Measurements from ENCODE around the gene STAG2. TPM values are rescaled to one million over a fixed set of nuclear protein-coding genes. Genes with fewer than 3 reads are reported as not detected.
"Not testable (repeated sequence)": the region's sequence is repeated elsewhere in the genome, so short reads cannot be mapped to it uniquely, and the experiment has no call there.

STAG2 gene
- total RNA-seq: 10 to 100 TPM; 36.1 to 98.4 (median 56.7) TPM

DNA sequence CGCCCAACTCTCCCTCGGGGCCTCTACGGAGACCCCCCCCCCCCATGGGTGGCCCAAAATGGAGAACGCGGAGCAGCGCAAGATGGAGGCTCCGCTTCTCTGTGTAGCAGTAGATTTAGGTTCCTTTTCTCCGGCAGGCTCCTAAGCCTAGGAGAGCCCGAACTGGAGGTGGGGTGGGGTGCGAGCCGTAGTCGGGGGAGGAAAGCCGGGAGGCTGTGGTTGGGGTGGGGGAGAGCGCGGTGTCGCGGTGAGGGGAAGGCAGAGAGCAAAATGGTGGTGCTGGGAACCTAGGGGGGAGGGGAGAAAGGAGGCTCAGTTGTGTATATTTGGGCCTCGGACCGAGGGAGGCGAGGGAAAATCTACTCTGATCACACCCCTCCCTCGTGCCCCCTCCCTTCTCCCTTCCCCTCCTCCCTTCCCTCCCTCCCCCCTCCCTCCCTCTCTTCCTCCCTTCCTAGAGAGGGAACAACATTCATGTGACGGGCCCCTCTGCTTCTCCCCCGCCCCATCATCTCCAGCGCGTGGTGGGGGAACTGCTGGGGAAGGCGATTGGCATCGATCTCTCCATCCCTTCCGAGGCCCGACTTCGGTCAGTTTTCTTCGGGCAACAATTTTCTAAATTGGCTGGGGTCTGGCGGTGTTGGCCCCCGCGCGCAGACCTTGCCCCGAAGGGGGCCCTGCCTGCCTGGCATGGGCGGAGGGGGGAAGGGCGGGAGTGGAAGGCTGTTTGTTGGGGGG, at the start of gene STAG2:
Gene STAG2, plus strand, starts transcription at position 439 of the 738 bp plus-strand sequence. CDS start 60,922 bp downstream, outside the sequence.
- WGBS, 10 experiments: no CpG with 5 or more reads among the region's 38 CpGs
- in situ Hi-C loops (cut with MboI; ENCODE audit: low pct_unique_long_range_greater_than_20kb in 2 of 9, low sequenced_read_pairs in 9 of 9, unreplicated experiment in 9 of 9): no loop called here
- Histone ChIP-seq H3K27ac (peak within 1 kb of the TSS; percentile 97 to 100), H3K4me3 (peak within 1 kb of the TSS; percentile 47 to 98 (median 91)), H3K4me1 (replicated peaks in 1 of 2) (no peaks in the 10 kb centered on the region)
- peak; percentile 13 to 61 (median 44) for ATAC-seq (replicated peaks in 6 of 8)

DNA sequence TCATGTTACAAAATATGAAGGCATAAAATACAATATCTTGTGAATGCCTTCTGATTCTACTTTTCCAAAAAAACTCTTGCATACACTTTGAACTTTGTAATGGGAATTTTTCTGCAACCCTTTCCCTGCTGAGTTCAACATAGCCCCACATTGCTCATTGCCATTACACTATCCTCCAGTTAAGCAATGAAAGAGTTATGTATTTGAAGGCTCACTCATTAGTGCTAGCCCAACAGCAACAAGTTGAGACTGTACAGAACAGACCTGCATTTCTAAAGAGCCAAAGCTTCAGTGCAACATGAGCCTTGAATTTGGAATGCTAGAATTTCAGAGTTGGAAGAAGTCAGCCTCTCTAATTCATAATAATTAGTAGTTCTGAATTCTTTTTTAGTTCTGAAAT, 44.4 kb upstream of the STAG2 start:
- ATAC-seq (replicated peaks in 6 of 8): no peak
- H3K4me3 ChIP-seq: no peak overlapping the region
- no peak overlapping the region for H3K27ac ChIP-seq
- H3K4me1 ChIP-seq (replicated peaks in 1 of 2): no peaks in the 10 kb centered on the region
- in situ Hi-C loops (cut with MboI; ENCODE audit: low pct_unique_long_range_greater_than_20kb in 2 of 9, low sequenced_read_pairs in 9 of 9, unreplicated experiment in 9 of 9): no loop called here

DNA sequence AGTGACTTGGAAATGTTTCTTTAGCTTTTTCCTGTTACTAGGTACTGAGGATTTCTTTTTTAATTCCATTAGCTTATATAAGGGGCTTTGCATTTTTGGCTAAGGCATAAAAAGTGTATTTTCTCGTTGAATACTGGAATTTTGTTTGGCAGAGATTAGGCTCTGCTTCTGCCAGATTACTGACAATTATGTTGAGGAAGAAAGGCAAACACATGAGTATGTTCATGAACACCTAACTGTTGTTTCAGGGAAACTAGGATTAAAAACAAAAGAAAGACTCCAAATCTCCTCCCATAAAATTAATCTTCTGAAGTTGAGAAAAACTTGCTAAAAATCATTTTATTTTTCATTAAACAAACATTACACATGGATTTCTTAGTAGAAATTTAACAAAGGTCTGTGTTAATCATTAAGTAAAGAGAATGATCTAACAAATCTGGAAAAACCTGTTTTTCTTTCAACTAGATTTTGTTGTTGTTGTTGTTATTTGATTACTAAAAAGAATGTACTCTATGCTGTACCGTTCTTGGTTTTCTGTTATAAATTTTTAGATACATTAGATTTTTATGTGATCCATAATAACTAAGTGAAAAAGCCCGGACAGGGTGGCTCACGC, 43.3 kb upstream of the STAG2 start:
- WGBS, 10 experiments: 0 to 78% (median 46%) methylated on average over 1 to 3 of the region's 4 CpGs; no CpG with 5 or more reads in 2 of the 10 experiments

DNA sequence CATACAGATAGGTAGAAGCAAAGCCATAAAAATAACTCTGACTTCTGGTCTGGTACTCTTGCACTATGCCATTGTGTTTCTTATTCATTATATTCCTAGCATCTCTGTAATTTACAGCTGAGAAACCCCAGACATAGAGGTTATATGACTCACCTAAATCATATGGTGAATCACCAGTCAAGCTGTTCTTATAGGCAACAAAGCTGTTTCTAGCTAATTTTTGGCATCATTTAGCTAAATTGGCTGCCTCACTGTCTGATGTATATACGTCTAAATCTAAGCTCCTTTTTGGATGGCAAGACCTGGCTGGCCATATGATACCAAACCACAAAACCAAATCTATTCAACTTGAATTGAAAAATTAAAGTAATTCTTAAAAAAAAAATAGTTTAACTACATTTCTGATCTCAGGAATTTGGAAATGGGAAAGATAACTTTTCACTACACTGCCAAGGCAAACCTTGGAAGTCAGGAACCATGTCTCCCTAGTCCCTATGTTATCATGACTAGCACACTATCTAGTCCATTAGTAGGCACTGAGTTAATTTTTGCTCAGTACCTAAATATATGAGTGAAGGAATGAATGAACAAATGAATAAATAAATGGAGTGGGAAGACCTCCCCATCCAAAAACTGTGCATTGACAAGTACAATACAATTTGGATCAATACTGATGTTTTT, 41.3 kb upstream of the STAG2 start:
- Histone ChIP-seq H3K27ac (no peak overlapping the region), H3K4me3 (no peak overlapping the region), H3K4me1 (replicated peaks in 1 of 2) (no peaks in the 10 kb centered on the region)
- peak in 1 of 8 experiments; percentile 37 for ATAC-seq (replicated peaks in 6 of 8)
- in situ Hi-C loops (cut with MboI; ENCODE audit: low pct_unique_long_range_greater_than_20kb in 2 of 9, low sequenced_read_pairs in 9 of 9, unreplicated experiment in 9 of 9): no loop called here
- WGBS, 10 experiments: 0 to 83% (median 40%) methylated on average over 1 of the region's 1 CpG; no CpG with 5 or more reads in 6 of the 10 experiments

More for the DNA sequence above, 43.3 kb upstream of the STAG2 start:
- no peak for ATAC-seq (replicated peaks in 6 of 8)
- no peaks in the 10 kb centered on the region for H3K4me1 ChIP-seq (replicated peaks in 1 of 2)
- no peak overlapping the region for H3K4me3 ChIP-seq
- no peak overlapping the region for H3K27ac ChIP-seq
- in situ Hi-C loops (cut with MboI; ENCODE audit: low pct_unique_long_range_greater_than_20kb in 2 of 9, low sequenced_read_pairs in 9 of 9, unreplicated experiment in 9 of 9): no loop called here

DNA sequence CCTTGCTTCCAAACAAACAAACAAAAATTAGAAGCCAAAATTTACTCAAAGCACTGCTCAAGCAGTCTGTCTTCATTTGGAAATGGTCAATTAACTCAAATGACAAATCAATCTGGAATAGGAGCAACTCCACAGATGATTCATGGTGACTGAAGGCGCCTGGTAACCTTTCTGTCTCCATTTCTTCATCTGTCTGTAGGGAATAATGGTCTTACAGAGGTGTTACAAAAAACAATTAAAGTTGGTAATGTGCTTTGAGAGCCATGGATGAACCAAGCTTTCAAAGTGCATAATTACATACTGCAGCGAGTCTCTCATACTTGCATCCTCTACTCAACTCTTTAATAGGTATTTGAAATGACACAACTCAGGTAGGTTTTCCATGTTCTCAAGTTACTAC, 38.3 kb upstream of the STAG2 start:
- H3K4me1 ChIP-seq (replicated peaks in 1 of 2): no peaks in the 10 kb centered on the region
- H3K27ac ChIP-seq: no peak overlapping the region
- in situ Hi-C loops (cut with MboI; ENCODE audit: low pct_unique_long_range_greater_than_20kb in 2 of 9, low sequenced_read_pairs in 9 of 9, unreplicated experiment in 9 of 9): no loop called here
- H3K4me3 ChIP-seq: no peak overlapping the region
- no peak for ATAC-seq (replicated peaks in 6 of 8)
- 37 to 100% (median 51%) methylated on average over 1 to 2 of the region's 2 CpGs; no CpG with 5 or more reads in 5 of the 10 experiments for WGBS, 10 experiments

DNA sequence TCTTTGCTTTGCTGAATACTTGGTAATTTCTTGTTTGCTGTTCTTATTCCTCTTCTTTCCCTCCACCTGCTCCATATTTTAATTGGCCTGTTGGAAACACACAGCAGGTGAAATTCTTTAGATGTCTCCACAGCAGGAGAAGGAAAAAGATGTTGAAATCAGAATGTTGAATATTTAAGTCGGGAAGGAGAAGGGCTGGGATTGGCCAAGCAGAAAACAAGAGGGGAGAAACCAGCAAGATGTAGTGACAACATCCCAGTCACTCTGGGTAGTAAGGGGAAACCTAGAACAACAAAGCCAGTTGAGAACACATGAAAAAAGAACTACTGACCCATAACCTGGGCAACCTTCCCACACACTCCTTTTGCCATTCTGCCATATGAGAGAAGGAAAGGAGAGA, 37.3 kb upstream of the STAG2 start:
- Histone ChIP-seq H3K27ac (no peak overlapping the region), H3K4me1 (replicated peaks in 1 of 2) (no peaks in the 10 kb centered on the region), H3K4me3 (no peak overlapping the region)
- no peak for ATAC-seq (replicated peaks in 6 of 8)
- in situ Hi-C loops (cut with MboI; ENCODE audit: low pct_unique_long_range_greater_than_20kb in 2 of 9, low sequenced_read_pairs in 9 of 9, unreplicated experiment in 9 of 9): no loop called here
- 40% methylated on average over 1 of the region's 1 CpG; no CpG with 5 or more reads in 9 of the 10 experiments for WGBS, 10 experiments

DNA sequence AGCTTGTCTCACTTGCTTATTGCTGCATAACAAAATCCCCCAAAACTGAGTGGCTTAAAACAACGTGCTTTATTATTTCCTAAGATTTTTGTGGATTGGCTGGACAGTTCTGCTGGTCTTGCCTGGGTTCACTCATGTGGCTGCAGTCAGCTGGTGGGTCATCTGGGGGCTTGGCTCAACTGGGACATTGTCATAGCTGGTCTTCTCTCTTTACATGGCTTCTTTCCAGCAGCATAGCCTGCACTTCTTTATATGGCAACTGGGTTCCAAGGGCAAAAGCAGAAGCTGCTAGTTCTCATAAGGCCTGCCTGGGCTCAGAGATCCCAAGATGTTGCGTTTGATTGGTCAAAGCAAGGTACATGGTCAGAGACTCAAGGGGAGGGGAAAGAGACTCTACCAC, 33.7 kb upstream of the STAG2 start:
- ATAC-seq (replicated peaks in 6 of 8): no peak
- WGBS, 10 experiments: 0 to 67% (median 60%) methylated on average over 1 of the region's 2 CpGs; no CpG with 5 or more reads in 5 of the 10 experiments
- no peak overlapping the region for H3K27ac ChIP-seq
- H3K4me3 ChIP-seq: no peak overlapping the region
- in situ Hi-C loops (cut with MboI; ENCODE audit: low pct_unique_long_range_greater_than_20kb in 2 of 9, low sequenced_read_pairs in 9 of 9, unreplicated experiment in 9 of 9): no loop called here
- no peaks in the 10 kb centered on the region for H3K4me1 ChIP-seq (replicated peaks in 1 of 2)

DNA sequence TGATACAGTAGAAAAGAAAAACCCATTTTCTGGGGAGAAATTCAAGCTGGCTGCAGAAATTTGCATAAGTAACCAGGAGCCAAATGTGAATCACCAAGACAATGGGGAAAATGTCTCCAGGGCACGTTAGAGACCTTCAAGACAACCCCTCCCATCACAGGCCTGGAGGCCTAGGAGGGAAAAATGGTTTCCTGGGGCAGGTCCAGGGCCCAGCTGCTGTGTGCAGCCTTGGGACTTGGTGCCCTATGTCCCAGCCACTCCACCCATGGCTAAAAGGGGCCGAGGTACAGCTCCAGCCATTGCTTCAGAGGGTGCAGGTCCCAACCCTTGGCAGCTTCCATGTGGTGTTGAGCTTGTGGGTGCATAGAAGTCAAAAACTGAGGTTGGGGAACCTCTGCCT, 29.5 kb upstream of the STAG2 start:
- H3K4me3 ChIP-seq; in situ Hi-C loops (cut with MboI; ENCODE audit: low pct_unique_long_range_greater_than_20kb in 2 of 9, low sequenced_read_pairs in 9 of 9, unreplicated experiment in 9 of 9); ATAC-seq (replicated peaks in 6 of 8); H3K4me1 ChIP-seq (replicated peaks in 1 of 2); H3K27ac ChIP-seq: not testable (repeated sequence)
- 20 to 40% methylated on average over 1 to 2 of the region's 2 CpGs; no CpG with 5 or more reads in 8 of the 10 experiments for WGBS, 10 experiments

DNA sequence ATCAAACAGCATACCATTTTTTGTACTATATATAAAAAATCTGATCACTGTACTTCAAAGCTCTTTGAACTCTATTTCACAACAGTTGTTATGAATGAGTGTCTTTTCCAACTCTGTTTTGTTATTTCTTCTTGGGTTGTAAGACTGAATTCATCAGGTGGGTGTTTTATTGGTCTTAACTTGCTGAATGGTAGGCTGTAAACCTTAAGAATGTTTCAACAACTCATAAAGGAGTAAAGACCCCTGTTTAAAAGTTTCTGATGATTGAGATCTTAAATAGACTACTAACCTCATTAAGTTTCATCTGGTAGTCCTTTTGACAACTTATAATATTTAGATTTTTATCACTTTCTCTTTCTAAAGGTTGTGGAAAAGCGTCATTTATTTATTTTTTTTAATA, 18.4 kb upstream of the STAG2 start:
- WGBS, 10 experiments: 17 to 88% (median 70%) methylated on average over 1 of the region's 1 CpG; no CpG with 5 or more reads in 5 of the 10 experiments
- in situ Hi-C loops (cut with MboI; ENCODE audit: low pct_unique_long_range_greater_than_20kb in 2 of 9, low sequenced_read_pairs in 9 of 9, unreplicated experiment in 9 of 9): no loop called here
- Histone ChIP-seq H3K4me3 (no peak overlapping the region), H3K27ac (no peak overlapping the region), H3K4me1 (replicated peaks in 1 of 2) (no peaks in the 10 kb centered on the region)
- ATAC-seq (replicated peaks in 6 of 8): no peak

DNA sequence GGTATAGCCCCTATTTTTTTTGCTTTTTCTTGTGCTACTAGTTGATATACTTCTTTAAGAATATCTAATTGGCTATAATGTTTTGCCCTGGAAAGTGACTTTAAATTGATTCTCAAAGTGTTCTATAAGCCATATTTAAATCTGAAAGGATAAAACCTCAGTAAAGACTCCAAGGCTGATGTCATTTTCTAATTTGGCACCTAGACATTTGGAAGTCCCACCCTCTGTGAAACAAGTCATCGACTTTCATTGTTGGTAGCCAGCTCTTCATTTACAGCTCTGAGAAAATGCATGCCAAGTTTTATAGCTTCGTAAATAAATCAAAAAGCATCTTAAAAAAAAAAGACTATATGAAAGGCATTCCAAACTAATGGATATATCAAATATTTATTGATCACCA, 18.0 kb upstream of the STAG2 start:
- no peaks in the 10 kb centered on the region for H3K4me1 ChIP-seq (replicated peaks in 1 of 2)
- H3K27ac ChIP-seq: no peak overlapping the region
- no peak overlapping the region for H3K4me3 ChIP-seq
- in situ Hi-C loops (cut with MboI; ENCODE audit: low pct_unique_long_range_greater_than_20kb in 2 of 9, low sequenced_read_pairs in 9 of 9, unreplicated experiment in 9 of 9): no loop called here
- ATAC-seq (replicated peaks in 6 of 8): peak in 2 of 8 experiments; percentile 42 to 56
- 0 to 83% (median 56%) methylated on average over 1 to 2 of the region's 2 CpGs; no CpG with 5 or more reads in 4 of the 10 experiments for WGBS, 10 experiments

DNA sequence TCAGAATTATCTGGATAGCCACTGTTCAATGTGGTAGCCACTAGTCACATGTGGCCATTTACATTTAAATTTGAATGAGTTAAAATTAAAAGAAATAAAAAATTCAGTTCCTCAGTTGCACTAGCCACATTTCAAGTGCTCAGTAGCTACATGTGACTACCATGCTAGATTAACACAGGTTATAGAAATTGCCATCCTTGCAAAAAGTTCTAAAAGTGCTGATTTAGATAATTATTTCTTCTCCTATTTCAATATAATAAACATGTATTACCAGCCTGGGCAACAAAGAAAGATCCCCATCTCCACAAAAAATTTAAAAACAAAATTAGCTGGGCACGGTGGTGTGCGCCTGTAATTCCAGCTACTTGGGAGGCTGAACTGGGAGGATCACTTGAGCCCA, 11.7 kb upstream of the STAG2 start:
- Histone ChIP-seq H3K4me1 (replicated peaks in 1 of 2) (no peaks in the 10 kb centered on the region), H3K27ac (no peak overlapping the region), H3K4me3 (no peak overlapping the region)
- ATAC-seq (replicated peaks in 6 of 8): no peak
- 87 to 100% (median 92%) methylated on average over 1 to 2 of the region's 2 CpGs; no CpG with 5 or more reads in 7 of the 10 experiments for WGBS, 10 experiments
- in situ Hi-C loops (cut with MboI; ENCODE audit: low pct_unique_long_range_greater_than_20kb in 2 of 9, low sequenced_read_pairs in 9 of 9, unreplicated experiment in 9 of 9): no loop called here

DNA sequence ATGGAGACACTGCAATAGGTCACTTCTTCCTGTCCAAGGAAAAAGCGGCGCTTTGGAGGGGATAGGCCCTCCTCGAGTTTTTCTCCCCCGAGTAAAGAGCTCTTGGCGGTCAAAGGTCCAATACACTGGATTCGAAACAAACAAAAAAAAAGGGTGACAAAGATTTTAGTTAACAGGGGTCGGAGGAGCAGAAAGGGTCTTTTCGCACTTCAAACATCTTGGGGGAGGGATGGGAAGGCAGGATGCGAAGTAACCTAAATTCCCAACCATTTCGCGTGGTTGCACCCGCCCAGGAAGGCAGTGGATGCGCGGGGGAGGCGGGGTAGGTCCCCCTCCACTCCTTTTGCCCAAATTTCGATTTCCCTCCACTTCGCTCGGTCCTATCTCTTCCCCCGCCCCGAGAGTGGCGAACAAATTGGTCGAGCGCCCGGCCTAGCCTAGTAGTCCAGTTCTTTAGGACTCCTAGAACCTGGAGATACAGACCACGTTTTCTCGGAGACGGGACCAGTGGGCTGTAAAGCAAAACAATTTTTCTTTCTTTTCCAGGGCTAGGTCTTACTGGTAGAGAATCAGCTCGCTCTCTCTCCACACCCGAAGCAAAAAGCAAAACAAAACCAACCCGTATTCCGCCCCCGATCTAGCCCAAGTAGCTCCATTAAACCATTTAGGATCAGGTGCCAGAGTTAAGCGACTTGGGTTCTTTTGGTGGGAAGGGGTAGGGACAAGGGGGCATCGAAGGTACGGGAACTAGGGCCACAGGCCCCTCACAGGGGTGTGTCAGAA, 2.0 kb upstream of the STAG2 start:
- ATAC-seq (replicated peaks in 6 of 8): no peak
- Histone ChIP-seq H3K27ac (peak overlapping the region; percentile 87 to 88), H3K4me1 (replicated peaks in 1 of 2) (no peaks in the 10 kb centered on the region), H3K4me3 (peak overlapping the region; percentile 43 to 98 (median 91))
- in situ Hi-C loops (cut with MboI; ENCODE audit: low pct_unique_long_range_greater_than_20kb in 2 of 9, low sequenced_read_pairs in 9 of 9, unreplicated experiment in 9 of 9): no loop called here
- 0 to 23% (median 1%) methylated on average over 1 to 21 of the region's 35 CpGs; no CpG with 5 or more reads in 3 of the 10 experiments for WGBS, 10 experiments

DNA sequence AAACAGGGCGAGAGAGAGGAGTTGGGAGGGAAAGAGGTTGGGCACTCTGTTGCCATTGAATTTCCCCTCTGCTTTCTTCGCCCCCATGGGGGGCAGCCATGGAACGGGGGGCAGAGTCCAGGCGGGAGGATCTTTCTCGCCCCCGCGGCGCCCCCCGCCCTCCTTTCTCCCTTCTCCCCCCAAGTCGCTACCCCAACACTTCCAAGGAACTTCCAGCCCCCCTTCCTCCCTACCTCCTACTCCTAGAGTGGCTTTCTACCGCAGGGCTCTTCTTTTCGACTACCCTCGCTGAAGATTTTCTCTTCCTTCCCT, 594 bp upstream of the STAG2 start:
- in situ Hi-C loops (cut with MboI; ENCODE audit: low pct_unique_long_range_greater_than_20kb in 2 of 9, low sequenced_read_pairs in 9 of 9, unreplicated experiment in 9 of 9): no loop called here
- peak overlapping the region; percentile 97 to 100 for H3K27ac ChIP-seq
- no peaks in the 10 kb centered on the region for H3K4me1 ChIP-seq (replicated peaks in 1 of 2)
- no peak for ATAC-seq (replicated peaks in 6 of 8)
- H3K4me3 ChIP-seq: peak overlapping the region; percentile 47 to 98 (median 91)
- no CpG with 5 or more reads among the region's 13 CpGs for WGBS, 10 experiments
